Memory B cell (primary cell): ENCODE data around the gene INTS6L.

Source experiments
- ATAC-seq: fragments of 150-1000 bp; cut with Tn5 transposase; 2 replicates; pipeline ENCODE4 v1.10.0; 2021; ENCODE audit warnings: low read depth, mild to moderate bottlenecking, moderate library complexity
- DNase-seq, 2 donors: peaks; one replicate each; pipeline ENCODE4 v3.0.0; 2022; ENCODE audit warnings: low spot score in 2 of 2
- H3K27ac Mint-ChIP-seq: one replicate; pipeline ENCODE4 v1.8.0; 2022; ENCODE audit warnings: mild to moderate bottlenecking, moderate library complexity, mixed read lengths
- H3K27me3 Mint-ChIP-seq: one replicate; pipeline ENCODE4 v1.8.0; 2022; ENCODE audit warnings: mixed read lengths
- H3K36me3 Mint-ChIP-seq: one replicate; pipeline ENCODE4 v1.8.0; 2022; ENCODE audit warnings: mild to moderate bottlenecking, mixed read lengths
- H3K4me1 Mint-ChIP-seq: one replicate; pipeline ENCODE4 v1.8.0; 2022; ENCODE audit warnings: mixed read lengths
- H3K4me3 Mint-ChIP-seq: one replicate; pipeline ENCODE4 v1.8.0; 2022; ENCODE audit warnings: mild to moderate bottlenecking, moderate library complexity, mixed read lengths
- H3K9me3 Mint-ChIP-seq: one replicate; pipeline ENCODE4 v1.8.0; 2022; ENCODE audit warnings: mixed read lengths

INTS6L gene

DNA sequence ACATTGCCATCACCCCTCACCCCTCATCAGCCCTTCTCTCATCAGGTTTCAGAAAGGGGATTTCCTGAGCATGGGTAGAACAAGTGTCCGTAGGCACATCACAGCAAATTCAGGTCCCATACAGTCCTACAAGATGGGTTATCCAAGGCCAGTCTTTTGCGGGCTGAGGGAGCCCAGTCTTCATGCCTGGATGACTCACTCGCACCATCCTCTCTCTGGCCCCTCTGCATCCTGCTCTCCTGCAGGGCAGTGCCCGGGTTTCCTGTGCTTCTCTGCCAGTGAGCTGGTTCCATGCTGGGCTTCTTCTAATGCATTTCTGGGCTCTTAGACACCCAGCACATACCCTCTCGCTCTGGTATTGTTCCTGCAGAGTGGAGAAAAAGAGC lies 7.3 kb upstream of the INTS6L start:
- Mint-ChIP-seq H3K9me3 (no peaks in the 10 kb centered on the region), H3K4me1 (peaks cover 4% of the 10 kb centered on the region), H3K36me3 (no peaks in the 10 kb centered on the region), H3K27me3 (no peaks in the 10 kb centered on the region), H3K27ac (no peak overlapping the region), H3K4me3 (no peak overlapping the region)
- DNase-seq (no peak), ATAC-seq (no peak)

DNA sequence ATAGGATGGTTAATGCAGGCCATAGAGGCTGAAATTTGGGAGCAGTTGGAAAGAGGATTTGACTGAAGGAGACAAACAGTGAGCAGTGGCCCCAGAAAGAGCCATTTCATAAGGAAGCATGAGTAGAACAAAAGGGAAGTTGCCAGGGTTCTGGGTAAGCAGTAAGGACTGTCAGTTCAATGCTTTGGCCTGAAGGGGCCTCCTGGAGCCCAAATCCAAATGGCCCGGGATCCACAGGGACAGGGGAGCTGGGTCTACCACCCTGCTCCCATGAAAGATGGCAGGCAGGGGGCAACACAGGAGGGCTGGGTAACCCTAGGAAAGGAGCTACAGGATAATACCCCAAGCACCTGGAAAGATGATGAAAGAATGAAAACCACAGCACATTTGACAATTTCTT lies 4.1 kb upstream of the INTS6L start:
- peaks cover 6% of the 10 kb centered on the region for H3K4me1 Mint-ChIP-seq
- ATAC-seq (no peak), DNase-seq (no peak)
- H3K27me3 Mint-ChIP-seq, result no peaks in the 10 kb centered on the region
- H3K9me3 Mint-ChIP-seq, result no peaks in the 10 kb centered on the region
- no peak overlapping the region for H3K4me3 Mint-ChIP-seq
- no peak overlapping the region for H3K27ac Mint-ChIP-seq
- H3K36me3 Mint-ChIP-seq, result no peaks in the 10 kb centered on the region

DNA sequence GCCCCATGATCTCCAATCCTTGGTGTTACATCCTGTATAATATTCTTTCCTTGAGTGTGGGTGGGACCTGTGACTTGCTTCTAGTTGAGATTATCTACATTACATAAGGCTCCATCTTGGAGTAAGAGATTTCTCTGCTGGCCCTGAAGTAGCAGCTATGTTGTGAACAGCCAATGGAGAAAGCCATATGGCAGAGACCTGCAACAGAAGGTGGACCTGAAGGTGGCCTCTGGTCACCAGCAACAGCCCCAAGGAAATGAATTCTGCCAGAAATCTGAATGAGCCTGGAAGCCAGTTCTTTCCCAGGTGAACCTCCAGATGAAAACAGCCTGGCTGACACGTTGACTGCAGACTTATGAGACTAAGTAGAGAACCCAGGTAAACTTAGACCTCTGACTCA lies 2.3 kb upstream of the INTS6L start:
- no peaks in the 10 kb centered on the region for H3K36me3 Mint-ChIP-seq
- ATAC-seq (no peak), DNase-seq (no peak)
- no peaks in the 10 kb centered on the region for H3K27me3 Mint-ChIP-seq
- H3K4me1 Mint-ChIP-seq, result peaks cover 12% of the 10 kb centered on the region
- no peaks in the 10 kb centered on the region for H3K9me3 Mint-ChIP-seq
- no peak overlapping the region for H3K4me3 Mint-ChIP-seq
- no peak overlapping the region for H3K27ac Mint-ChIP-seq

DNA sequence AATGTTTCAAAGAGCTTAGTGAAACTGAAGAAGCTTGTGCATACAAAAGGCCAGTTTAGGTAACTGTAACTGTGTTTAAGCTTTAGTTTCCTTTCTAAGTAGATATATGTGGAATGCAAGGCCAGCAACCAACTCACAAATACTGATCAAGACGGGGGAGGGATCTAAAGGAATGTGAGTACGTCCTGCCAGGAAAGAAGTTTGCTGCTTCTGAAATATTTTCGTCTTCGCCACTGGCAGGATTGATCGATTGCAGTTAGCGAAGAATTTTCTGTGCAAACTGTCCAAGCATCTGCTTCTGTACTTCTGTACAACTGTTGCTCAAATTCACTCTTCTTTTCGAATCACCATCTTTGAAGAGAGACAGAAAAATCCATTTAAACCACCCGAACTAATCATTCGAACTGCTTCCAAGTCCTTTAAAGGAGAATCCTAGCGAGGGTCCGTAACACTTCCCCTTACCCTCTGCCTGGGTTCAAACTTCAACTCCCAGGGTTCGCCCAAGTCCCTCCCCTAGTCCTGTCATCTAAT lies 373 bp upstream of the INTS6L start:
- Mint-ChIP-seq H3K27ac (peak overlapping the region; percentile 98), H3K36me3 (no peaks in the 10 kb centered on the region), H3K4me1 (peaks cover 14% of the 10 kb centered on the region), H3K4me3 (peak overlapping the region; percentile 100), H3K27me3 (no peaks in the 10 kb centered on the region), H3K9me3 (no peaks in the 10 kb centered on the region)
- DNase-seq (no peak), ATAC-seq (no peak)

DNA sequence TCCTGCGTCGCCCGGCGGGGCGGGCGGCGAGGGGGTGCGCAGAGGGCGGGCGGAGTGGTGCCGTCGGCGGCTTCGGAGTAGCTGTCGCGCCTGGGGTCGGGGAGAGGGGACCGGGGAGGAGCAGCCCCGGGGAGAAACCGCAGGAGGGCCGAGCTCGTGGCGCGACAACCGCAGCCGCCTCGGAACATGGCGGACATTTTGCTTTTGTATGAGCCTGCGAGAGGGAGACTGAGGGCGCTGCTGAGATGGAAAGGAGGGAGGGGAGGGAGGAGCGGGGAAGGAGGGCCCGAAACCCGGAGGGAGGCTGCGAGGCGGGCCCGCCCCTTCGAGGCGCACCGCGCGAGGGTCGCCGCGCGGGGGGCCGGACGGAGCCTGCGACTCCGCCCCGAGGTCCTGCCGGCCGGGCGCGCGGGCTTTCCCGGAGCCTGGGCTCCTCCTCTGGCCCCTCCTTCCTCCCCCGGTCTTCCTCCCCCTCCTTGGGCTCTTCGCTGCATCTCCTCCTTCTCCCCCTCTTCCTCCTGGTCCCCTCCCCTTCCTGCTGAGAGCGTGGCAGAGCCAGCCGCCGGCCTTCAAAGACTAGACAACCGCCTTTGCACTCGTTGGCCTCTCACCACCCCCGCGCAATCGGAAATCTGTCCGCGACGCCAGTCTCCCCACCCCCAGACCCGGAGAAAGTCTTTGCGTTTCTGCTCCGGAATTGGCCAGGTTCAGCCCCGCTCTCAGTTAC lies 1.1 kb downstream of the INTS6L start:
- no peaks in the 10 kb centered on the region for H3K9me3 Mint-ChIP-seq
- peaks cover 18% of the 10 kb centered on the region for H3K4me1 Mint-ChIP-seq
- peak overlapping the region; percentile 98 for H3K27ac Mint-ChIP-seq
- DNase-seq (peak; percentile 48 to 61), ATAC-seq (peak; percentile 68)
- H3K36me3 Mint-ChIP-seq, result peaks cover 5% of the 10 kb centered on the region
- no peaks in the 10 kb centered on the region for H3K27me3 Mint-ChIP-seq
- peak overlapping the region; percentile 100 for H3K4me3 Mint-ChIP-seq

DNA sequence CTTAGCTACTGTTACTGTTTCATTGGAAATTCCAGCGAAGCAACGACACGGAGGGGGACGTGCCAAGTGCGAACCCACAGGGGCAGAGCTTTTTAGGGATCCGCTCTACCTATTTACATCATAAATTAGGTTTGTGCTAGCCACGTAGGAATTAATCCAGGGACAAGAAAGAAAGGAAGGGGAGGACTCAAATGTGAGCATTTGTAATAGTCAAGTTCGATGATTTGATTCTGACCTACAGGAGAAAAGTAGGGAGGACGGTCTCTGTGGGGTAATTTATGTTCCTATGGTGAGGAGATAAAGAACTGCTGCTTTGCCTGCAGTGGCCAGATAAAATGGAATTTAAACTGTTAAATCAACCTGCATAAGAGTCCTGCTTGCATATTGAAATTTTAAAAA lies 1.7 kb downstream of the INTS6L start:
- no peaks in the 10 kb centered on the region for H3K27me3 Mint-ChIP-seq
- peak overlapping the region; percentile 100 for H3K4me3 Mint-ChIP-seq
- ATAC-seq (no peak), DNase-seq (no peak)
- peaks cover 20% of the 10 kb centered on the region for H3K4me1 Mint-ChIP-seq
- H3K9me3 Mint-ChIP-seq, result no peaks in the 10 kb centered on the region
- peak overlapping the region; percentile 98 for H3K27ac Mint-ChIP-seq
- peaks cover 5% of the 10 kb centered on the region for H3K36me3 Mint-ChIP-seq

DNA sequence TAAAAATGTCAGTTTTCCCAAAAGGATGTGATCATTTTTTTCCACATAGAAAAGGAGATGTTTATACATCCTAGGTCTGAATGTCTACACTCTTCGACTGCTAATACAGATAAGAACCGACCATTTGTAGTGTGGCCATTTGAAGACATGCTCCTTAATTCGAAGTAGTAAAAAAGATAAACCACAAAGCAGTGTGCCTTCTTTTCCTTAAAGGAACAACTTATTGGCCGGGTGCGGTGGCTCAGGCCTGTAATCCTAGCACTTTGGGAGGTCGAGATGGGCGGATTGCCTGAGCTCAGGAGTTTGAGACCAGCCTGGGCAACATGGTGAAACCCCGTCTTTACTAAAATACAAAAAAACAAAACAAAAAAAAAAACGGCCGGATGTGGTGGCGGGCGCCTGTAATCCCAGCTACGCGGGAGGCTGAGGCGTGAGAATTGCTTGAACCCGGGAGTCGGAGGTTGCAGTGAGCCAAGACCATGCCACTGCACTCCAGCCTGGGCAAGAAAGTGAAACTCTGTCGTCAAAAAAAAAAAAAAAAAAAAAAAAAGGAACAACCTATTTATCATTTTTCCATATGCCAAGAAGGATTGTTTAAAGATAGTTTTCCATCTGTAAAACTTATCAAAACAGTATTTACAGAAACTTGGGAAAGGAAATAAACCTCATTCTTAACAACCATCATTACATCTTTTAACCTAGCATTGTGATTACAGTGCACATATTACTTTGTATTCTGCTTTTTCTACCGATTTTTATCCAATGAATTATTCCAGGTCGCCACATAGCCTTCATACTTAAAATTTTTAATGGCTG lies 2.6 kb downstream of the INTS6L start:
- H3K9me3 Mint-ChIP-seq, result no peaks in the 10 kb centered on the region
- DNase-seq, result no peak
- H3K4me3 Mint-ChIP-seq, result peak overlapping the region; percentile 100
- peaks cover 26% of the 10 kb centered on the region for H3K4me1 Mint-ChIP-seq
- H3K27me3 Mint-ChIP-seq, result no peaks in the 10 kb centered on the region
- H3K27ac Mint-ChIP-seq, result peak overlapping the region; percentile 98
- ATAC-seq, result no peak
- H3K36me3 Mint-ChIP-seq, result peaks cover 8% of the 10 kb centered on the region

- Mint-ChIP-seq H3K4me1 (peaks cover 31% of the 10 kb centered on the region), H3K9me3 (no peaks in the 10 kb centered on the region), H3K4me3 (no peak overlapping the region), H3K27me3 (no peaks in the 10 kb centered on the region), H3K27ac (no peak overlapping the region), H3K36me3 (peaks cover 14% of the 10 kb centered on the region)
- no peak for DNase-seq
- ATAC-seq, result no peak
Measured at GRCh38 chrX:135528254-135528653, 7.8 kb downstream of the INTS6L start.

DNA sequence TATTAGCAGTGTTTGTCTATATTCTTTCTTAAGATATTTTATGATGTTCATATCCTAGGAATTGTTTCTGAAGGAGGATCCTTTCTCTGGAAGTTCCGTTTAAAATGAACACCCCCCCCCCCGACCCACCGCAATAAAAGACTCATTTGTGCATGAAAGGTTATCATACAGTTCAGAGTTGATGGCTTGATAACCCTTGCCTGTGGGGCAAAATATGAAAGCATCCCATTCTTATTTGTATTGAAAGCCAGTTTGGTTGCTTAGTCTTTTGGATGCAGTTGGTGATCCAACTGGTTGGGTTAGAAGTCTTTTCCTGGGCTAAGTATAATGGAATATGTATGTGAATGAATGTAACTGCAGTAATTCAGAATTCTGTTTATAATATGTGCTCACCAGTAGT lies 8.3 kb downstream of the INTS6L start:
- no peak overlapping the region for H3K4me3 Mint-ChIP-seq
- DNase-seq (no peak), ATAC-seq (no peak)
- no peak overlapping the region for H3K27ac Mint-ChIP-seq
- peaks cover 14% of the 10 kb centered on the region for H3K36me3 Mint-ChIP-seq
- no peaks in the 10 kb centered on the region for H3K9me3 Mint-ChIP-seq
- no peaks in the 10 kb centered on the region for H3K27me3 Mint-ChIP-seq
- peaks cover 32% of the 10 kb centered on the region for H3K4me1 Mint-ChIP-seq

DNA sequence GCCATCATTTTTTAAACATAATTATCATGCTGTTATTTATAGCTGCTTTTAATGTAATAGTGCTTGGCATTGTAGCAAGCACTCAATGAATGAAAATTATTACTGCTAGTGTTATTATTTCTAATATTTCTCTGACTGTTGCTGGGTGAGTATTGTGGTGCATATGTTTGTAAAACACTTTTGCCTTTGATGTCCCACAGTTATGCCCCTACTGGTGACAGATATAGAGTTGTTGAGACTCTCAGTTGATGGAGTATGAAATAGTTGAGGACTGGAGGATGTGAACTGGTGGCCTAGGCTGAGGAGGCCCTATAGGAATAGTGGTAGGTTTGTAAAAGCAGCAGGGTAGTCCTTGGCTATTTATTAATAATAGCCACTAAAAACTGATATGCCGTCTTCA lies 9.6 kb downstream of the INTS6L start:
- Mint-ChIP-seq H3K4me3 (no peak overlapping the region), H3K4me1 (peaks cover 35% of the 10 kb centered on the region), H3K9me3 (no peaks in the 10 kb centered on the region), H3K27ac (no peak overlapping the region), H3K27me3 (no peaks in the 10 kb centered on the region), H3K36me3 (peaks cover 16% of the 10 kb centered on the region)
- DNase-seq, result no peak
- ATAC-seq, result no peak

GRCh38 chrX:135531813-135532212 lies 11.4 kb downstream of the INTS6L start:
- H3K4me1 Mint-ChIP-seq, result peaks cover 30% of the 10 kb centered on the region
- H3K27ac Mint-ChIP-seq, result no peak overlapping the region
- no peak overlapping the region for H3K4me3 Mint-ChIP-seq
- H3K27me3 Mint-ChIP-seq, result no peaks in the 10 kb centered on the region
- ATAC-seq (no peak), DNase-seq (no peak)
- peaks cover 11% of the 10 kb centered on the region for H3K36me3 Mint-ChIP-seq
- H3K9me3 Mint-ChIP-seq, result no peaks in the 10 kb centered on the region

GRCh38 chrX:135535077-135535940 lies 14.8 kb downstream of the INTS6L start:
- ATAC-seq (no peak), DNase-seq (no peak)
- Mint-ChIP-seq H3K27ac (no peak overlapping the region), H3K27me3 (no peaks in the 10 kb centered on the region), H3K4me1 (peaks cover 31% of the 10 kb centered on the region), H3K9me3 (no peaks in the 10 kb centered on the region), H3K4me3 (no peak overlapping the region), H3K36me3 (peaks cover 8% of the 10 kb centered on the region)

DNA sequence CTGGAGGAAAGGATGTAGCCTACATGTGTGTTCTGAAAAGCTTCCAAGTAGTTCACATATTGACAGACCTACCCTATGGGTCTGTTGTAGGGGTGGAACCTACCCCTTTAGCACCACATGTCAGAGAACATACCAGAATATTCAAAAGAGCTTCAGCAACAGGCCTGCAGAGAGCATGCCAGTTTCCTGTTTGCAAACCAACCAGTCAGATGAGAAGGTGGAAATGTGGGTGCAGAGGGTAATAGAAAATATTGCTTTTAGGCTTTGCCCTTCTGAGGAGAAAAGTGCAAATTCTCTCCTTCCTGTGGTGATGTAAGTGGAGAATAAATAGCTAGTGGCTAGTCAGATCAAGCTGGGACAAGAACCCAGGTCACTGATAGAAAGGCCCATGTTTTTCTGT lies 16.4 kb downstream of the INTS6L start:
- H3K9me3 Mint-ChIP-seq, result no peaks in the 10 kb centered on the region
- peak overlapping the region; percentile 17 for H3K4me3 Mint-ChIP-seq
- DNase-seq, result no peak
- peak overlapping the region; percentile 86 for H3K27ac Mint-ChIP-seq
- H3K27me3 Mint-ChIP-seq, result no peaks in the 10 kb centered on the region
- H3K4me1 Mint-ChIP-seq, result peaks cover 25% of the 10 kb centered on the region
- peak; percentile 62 for ATAC-seq
- H3K36me3 Mint-ChIP-seq, result peaks cover 2% of the 10 kb centered on the region

- no peak for ATAC-seq
- Mint-ChIP-seq H3K27me3 (no peaks in the 10 kb centered on the region), H3K36me3 (peaks cover 1% of the 10 kb centered on the region), H3K9me3 (no peaks in the 10 kb centered on the region), H3K4me3 (no peak overlapping the region), H3K27ac (no peak overlapping the region), H3K4me1 (peaks cover 33% of the 10 kb centered on the region)
- DNase-seq, result no peak
Measured at GRCh38 chrX:135541351-135541750, 20.9 kb downstream of the INTS6L start.
